GM18861 (cell line): ENCODE data around the gene PTTG1.

Experiments used
- ATAC-seq: cut with Tn5 transposase; IDR thresholded peaks from one replicate; pipeline ENCODE4 v1.9.1; 2021; ENCODE audit not compliant: unreplicated experiment

Gene PTTG1

DNA sequence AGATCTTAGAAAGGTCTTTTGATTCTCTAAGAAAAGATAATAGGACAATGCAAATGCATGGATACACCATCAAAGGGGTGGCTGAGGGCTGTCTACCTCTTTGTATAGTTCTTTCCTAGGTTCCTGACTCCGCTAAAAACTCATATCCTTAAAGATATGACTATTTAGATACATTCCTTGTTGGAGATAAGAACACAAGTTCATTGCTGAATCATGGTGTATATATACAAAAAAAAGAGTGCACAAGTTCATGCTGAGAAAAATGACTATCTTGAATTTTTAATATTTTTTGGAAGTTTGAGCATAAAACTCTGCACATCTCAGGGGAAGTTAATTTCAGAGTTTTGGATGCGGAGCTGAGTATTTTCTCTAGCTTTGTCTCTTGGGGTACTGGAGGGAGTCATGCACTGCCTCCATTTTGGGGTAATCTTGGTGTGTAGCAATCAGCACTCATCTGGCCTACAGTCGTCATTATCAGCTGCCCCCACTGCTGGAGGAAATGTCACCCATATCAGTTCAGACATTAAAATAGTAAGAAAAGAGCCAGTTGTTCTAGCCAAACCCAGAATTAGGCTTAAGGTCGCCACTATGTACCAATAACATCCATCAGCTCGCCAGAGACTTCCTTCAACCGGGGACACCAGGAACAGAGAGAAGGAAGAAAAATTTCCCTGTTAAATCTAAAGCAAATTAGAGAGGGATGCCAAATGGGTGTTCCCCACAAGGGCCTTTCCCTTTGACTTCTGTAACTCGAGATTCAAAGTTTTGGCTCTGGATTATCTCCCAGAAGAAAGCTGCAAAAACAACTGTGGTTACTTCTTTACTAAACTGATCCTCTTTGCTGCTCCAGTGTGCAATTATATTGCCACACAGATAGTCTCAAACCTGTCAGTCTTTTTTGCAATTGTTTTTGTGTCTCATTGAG, 49.0 kb downstream of the PTTG1 start:
- ATAC-seq: no peak

DNA sequence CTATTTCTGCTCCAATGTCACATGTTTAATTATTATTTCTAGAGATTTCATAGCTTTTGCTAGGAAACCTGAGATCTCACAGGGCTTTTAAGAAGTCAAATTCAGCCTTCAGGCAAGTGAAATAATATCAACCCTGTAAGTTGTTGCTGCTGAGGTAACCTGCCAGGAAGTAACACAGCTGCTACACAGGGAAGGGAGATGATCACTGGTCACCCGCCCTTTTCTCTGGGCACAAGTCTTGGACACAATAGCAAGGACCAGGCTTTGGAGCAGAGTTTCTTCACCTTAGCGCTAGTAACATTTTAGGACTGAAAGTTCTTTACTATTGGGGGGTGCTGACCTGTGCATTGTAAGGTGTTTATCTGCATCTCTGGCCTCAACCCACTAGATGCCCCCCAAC, 50.1 kb downstream of the PTTG1 start:
- ATAC-seq: no peak

DNA sequence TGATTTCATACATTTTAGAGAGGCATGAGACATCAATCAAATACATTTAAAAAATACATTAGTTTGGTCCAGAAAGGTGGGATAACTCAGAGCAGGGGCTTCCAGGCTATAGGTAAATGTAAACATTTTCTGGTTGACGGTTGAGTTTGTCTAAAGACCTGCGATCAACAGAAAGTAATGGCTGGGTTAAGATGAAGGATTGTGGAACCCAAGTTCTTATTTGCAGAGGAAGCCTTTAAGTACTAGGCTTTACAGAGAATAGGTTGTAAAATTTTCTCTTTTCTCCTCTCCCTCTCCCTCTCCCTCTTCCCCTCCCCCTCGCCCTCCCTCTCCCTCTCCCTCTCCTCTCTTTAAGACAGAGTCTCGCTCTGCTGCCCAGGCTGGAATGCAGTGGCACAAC, 50.8 kb downstream of the PTTG1 start:
- no peak for ATAC-seq

DNA sequence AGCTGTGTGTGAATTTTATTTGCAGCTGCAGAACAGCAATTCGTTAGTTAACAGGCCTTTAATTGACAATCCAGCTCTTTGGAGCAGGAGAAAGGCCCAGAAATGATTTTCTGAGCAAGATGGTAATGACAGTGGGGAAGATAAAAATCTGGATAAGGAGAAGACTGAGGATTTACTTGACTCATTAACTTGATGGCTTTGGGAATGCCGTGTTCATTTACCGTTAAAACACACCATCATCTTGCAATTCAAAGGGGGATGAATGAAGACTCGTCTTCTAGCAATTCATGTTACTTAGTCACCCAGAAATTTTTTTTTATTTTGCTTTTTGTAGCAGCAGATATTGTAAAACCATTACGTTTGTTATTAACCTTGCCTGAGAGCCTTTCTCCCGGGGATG, 52.0 kb downstream of the PTTG1 start:
- no peak for ATAC-seq

DNA sequence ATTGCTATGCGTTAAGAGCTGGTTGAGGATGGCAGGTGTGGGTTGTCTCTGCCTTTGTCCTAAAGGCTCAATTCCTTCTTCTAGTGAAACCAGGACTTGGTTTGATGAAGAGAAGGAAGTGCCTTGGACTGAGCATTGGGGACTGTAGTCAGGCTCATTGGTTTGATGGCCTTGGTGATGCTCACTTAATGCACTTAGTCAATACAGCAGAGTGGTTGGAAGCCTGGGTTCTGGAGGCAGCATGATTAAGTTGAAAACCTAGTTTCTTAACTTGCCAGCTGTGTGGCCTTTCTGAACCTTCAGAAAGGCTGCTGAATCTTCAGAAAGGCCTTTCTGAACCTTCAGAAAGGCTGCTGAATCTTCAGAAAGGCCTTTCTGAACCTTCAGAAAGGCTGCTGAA, 52.4 kb downstream of the PTTG1 start:
- ATAC-seq: no peak

DNA sequence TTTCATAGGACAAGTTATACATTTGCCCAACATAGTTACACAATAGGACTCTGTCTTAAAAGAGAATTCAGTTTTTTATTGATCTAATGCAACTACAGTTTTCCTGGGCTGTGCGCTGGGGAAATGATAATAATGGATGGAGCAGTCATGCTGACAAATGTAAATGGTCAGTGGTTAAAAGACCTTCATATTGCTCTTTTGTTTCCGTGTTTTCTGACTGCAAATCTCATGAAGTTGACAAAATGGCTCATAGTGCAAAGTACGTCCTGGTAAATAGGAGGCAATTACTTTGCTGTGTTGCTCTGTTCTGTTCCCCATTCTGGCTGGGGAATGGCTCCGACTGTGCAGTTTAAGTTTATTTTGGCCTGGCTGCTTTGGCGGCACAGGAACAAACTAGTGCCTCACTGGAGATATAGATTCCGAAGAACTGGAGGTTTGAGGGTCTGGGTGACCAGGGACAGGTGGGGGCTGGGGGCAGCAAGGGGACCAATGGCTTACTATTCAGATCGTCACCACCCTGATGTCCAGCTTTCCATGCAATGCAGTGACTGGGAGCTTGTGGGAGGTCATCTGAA, 54.3 kb downstream of the PTTG1 start:
- ATAC-seq: no peak

DNA sequence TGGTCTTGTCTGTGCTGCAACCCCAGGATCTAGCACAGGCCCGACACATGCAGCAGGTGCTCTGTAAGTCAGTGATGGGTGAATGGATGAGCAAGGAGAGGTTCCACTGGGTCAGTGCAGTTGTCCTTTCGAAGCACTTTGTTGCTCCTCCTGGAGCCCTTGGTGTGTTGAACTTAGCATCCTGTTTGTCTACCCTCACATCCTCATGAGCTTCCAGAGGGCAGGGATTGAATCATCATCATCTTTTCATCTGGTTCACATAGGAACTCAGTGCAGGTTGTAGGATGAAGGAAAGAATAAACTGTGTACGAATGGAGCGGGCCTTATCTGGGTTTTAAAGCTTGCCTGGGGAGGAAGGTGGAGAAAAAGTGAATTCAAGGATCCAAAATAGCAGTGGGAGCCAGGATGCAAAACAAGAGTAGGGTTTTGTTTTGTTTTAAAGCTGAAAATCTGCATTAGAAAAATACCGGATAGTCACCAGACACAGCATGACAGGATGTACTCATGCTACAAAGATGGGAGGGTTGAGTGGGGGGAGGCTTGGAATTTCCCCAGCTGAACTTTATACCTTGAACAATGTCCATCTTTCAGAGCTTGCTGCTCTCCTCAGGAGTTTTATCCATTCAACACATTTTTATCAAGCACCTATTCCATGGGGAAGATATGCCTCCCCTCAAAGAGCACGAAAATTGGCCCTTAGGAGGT, 55.8 kb downstream of the PTTG1 start:
- ATAC-seq: no peak

DNA sequence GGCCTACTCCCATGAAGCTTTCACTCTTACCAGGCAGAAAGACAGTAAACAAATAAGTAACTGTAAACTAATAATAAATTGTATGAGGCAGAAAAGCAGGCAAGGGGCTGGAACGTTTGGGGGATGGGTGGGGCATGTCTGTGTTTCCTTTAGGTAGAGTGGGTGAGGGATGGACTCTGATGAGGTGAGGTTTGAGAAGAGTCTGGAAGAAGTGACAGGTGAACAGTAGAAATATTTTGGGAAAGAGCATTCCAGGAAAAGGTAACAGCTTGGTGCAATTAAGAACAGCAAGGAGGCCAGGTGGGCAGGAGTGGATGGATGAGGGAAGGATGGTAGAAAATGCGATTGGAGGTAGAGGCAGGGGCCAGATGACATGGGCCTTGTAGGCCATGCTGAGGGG, 56.5 kb downstream of the PTTG1 start:
- ATAC-seq: no peak
